SH-SY5Y (cell line): Measurements from ENCODE around the gene CFTR.

Experiments used
- GATA2 ChIP-seq: IDR thresholded peaks from 2 replicates; pipeline ENCODE4 v1.6.1; 2011; ENCODE audit warnings: mild to moderate bottlenecking, low read depth, low read length
- GATA3 ChIP-seq: IDR thresholded peaks from 2 replicates; pipeline ENCODE4 v1.6.1; 2011; ENCODE audit warnings: low read depth, mild to moderate bottlenecking, low read length, moderate library complexity

- TF ChIP-seq GATA2 (no peak), GATA3 (no peak)
Observed at GRCh38 chr7:117692338-117692737, 212.5 kb downstream of the CFTR start.
